ENCODE measurements around the gene ESYT3. TPM values are rescaled to one million over a fixed set of nuclear protein-coding genes. Genes with fewer than 3 reads are reported as not detected.
"Not testable (repeated sequence)": the region's sequence is repeated elsewhere in the genome, so short reads cannot be mapped to it uniquely, and the experiment has no call there.

The ESYT3 gene
- total RNA-seq, 1 donor from 2014 or later = 5.1 TPM

DNA sequence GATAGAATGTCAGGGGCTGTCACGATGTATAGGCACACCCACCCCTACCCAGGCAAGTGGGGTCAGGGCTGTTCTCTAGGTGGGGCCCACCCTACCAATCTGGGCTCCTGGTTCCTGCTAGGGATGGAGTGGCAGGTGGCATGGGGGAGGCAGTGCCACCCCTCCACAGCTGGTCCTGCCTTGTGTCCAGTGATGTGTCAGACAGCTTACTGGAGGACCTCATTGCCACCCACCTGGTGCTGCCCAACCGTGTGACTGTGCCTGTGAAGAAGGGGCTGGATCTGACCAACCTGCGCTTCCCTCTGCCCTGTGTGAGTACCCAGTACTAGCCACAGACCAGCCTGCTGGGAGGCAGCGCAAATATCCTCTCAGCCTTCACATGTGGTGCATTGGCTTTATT is 27.5 kb downstream of the ESYT3 start:
- DNase-seq (ENCODE audit: low spot score) = no peak

DNA sequence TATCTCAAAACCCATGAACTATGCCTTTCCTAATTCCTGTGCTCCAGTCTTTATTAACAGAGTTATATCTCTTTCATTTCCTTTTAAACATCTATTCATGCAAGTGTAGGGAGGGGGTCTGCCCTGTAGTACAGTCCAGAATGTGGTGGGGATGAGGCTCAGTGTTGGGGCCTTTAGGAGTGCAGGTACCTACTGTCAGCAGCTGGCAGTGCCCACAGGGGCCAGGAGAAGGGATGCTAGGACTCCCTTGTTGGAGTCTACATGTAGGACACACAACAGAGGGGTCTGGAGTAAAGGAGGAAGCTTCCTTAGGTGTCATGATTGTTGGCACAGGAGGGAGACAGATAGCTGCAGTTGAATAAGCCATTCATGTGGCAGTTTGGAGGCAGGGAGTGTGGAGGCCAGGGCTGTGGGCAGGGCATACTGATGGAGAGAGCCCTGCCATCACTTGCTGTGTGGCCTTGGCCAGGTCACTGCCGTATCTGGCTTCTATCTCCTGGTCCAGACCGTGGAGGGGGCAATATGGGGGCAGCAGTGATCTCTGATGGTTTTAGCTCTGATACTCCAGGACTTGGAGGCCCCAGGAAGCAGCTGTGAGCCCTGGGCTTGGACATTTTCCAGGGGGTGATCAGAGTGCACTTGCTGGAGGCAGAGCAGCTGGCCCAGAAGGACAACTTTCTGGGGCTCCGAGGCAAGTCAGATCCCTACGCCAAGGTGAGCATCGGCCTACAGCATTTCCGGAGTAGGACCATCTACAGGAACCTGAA is 29.5 kb downstream of the ESYT3 start:
- no peak for DNase-seq (ENCODE audit: low spot score)

DNA sequence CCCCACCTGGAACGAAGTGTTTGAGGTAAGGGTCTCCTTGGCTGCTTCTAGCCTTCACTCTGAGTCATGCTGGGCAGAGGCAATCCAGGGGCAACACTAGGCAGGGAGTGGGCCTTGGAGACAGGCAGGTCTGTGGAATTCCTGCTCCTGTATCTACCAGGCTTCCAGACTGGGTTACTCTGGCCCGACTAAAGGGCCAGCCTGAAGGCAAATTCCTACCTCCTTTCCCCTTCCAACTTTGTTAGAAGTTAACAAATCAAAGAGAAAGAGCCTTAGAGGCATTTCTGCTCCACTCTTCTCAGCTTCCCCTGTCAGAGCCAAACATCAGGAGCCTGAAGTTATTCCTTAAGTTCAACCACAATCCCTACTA is 30.1 kb downstream of the ESYT3 start:
- DNase-seq (ENCODE audit: low spot score) = no peak

DNA sequence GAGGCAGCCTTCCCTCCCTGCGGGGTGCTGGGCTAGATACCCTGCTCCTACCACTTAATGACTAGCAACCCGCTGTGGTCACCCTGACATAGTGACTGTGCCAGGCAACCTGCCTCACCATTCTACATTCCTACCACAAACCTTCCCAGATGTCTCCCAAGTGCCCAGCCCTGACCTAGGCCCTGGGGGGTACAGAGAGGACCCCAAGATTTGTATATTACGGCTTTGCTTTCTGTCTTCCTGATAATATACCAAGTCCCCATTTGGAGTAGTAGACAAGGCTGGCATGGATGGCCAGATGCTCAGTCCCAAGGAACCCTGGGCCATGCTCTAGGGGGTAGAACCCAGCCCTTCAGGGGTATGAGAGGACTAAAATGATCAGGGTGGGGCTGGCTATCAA is 31.0 kb downstream of the ESYT3 start:
- no peak for DNase-seq (ENCODE audit: low spot score)

DNA sequence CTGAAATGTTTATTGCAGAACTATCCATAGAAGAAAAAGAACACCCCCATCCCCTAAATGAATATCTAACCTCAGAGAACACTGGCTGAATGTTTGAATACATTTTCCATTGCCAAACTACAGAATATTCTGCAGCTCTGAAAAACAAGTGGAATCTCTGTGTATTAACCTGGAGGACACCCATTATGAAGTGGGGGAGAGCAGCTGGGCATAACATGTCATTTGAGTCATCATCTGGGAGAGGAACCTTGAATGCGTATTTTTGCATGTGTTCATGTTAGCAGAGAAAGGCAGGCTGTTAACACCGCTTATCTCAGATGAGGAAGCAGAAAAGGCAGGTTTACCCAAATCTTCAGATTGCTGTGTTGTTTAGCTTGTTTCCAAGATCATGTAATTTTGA is 31.5 kb downstream of the ESYT3 start:
- no peak for DNase-seq (ENCODE audit: low spot score)

DNA sequence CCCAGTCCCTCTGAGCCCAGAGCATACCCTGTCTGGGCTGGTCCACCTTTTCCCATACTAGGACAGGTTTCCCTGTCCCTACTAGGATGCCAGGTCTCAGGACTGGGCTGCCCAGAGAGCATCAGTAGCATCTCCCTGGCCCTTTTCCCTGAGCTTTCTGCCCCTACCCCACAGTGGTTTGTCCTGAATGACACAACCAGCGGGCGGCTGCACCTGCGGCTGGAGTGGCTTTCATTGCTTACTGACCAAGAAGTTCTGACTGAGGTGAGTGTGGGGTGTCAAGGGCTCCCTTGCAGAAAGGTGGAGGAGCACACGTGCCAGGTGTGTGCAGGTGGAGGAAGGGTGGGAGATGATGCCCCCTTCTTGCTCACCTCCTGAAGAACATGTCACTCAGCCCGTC is 33.5 kb downstream of the ESYT3 start:
- DNase-seq (ENCODE audit: low spot score) = no peak

DNA sequence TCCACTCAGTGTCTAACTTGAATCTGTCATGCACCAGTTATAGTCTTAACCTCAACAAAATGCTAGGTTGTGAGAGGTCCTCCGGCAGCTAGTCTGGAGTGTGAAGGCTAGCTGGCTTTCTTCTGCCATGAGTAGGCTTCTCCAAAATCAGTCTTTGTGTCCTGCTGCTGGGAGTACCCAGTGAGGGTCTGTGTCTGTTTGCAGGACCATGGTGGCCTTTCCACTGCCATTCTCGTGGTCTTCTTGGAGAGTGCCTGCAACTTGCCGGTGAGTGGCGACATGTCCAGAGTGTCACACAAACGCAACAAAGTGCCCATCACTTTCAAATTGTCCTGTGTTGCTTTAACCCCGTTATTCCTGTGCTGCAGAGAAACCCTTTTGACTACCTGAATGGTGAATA is 34.0 kb downstream of the ESYT3 start:
- no peak for DNase-seq (ENCODE audit: low spot score)

DNA sequence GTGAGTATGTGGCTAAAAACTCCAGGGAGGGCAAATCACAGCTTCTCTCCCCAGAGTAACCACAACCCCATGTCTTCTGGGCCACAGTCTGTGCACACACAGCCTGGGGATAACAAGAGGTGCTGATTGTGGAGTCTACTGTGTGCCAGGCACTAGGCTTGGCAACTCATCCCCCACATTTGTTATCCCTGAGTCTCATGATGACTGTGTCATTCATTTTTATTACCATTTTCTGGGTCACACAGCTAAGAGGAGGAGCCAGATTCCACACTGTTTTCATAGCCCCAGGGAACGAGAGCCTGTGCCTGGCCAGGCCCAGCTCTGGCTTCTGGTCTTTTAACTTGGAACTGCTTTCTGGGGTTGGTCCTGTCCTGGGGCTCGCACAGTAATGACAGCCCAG is 34.5 kb downstream of the ESYT3 start:
- no peak for DNase-seq (ENCODE audit: low spot score)

DNA sequence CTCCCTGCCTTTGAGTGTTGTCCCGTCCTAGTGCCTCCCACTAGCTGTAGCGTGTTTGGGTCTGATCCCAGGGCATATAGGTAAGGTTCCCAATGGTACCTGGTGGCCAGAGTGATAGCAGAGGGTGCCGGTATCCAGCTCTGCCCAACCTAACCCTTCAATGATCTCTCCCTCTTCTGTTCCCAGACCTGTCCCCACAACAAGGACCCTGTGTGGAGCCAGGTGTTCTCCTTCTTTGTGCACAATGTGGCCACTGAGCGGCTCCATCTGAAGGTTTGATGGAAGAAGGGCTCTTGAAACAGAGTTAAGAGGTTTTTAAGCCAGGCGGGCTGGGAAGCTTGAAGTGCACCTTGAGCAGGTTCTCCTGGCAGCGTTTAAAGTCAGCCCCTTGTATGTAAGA is 35.5 kb downstream of the ESYT3 start:
- no peak for DNase-seq (ENCODE audit: low spot score)

DNA sequence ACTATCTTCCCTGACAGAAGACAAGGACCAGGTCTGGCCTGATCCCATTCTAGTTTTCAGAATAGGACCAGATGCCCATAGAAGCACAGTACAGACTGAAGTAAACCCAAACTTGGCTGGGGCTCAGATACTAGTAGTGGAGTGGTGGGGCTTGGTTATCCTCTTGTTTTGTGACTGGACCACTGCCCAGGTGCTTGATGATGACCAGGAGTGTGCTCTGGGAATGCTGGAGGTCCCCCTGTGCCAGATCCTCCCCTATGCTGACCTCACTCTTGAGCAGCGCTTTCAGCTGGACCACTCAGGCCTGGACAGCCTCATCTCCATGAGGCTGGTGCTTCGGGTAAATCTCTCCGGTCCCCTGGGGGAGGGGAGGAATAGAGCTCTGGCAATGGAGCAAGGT is 36.3 kb downstream of the ESYT3 start:
- DNase-seq (ENCODE audit: low spot score) = peak; percentile 75

DNA sequence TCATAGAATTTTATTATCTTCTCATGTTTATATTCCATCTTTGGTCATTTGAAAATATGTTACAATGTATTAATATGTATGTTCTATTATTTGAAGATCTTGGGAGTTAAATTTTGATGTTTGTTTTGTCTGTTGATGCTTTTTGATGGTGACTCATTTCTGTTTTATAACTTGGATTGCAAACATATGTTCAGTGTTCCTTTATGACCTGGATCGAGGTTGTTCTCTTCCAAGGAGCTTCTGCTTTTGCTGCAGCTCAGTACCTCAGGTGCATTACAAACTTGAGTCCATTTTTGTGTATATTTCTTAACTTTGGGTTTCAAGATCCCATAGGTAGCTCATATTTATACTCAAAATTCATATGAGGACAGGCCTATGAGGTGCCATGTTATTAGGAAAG is 37.1 kb downstream of the ESYT3 start:
- no peak for DNase-seq (ENCODE audit: low spot score)

DNA sequence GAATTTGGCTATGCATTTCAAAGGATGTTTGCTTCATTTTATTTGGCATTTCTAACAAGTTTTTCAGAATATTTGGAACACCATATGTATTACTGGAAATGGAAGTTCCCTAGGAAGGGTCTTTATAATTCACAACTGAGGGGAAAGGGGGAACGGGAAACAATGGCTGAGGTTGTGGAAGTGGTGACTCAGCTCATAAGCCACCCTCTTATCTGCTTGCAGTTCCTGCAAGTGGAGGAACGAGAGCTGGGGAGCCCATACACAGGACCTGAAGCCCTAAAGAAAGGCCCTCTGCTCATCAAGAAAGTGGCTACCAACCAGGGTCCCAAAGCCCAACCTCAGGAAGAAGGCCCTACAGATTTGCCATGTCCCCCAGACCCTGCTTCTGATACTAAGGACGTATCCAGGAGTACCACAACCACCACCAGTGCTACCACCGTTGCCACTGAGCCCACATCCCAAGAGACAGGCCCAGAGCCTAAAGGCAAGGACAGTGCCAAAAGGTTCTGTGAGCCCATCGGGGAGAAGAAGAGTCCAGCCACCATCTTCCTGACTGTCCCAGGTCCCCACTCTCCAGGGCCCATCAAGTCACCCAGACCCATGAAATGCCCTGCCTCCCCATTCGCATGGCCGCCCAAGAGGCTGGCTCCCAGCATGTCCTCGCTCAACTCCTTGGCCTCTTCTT is 37.9 kb downstream of the ESYT3 start:
- DNase-seq (ENCODE audit: low spot score) = no peak

DNA sequence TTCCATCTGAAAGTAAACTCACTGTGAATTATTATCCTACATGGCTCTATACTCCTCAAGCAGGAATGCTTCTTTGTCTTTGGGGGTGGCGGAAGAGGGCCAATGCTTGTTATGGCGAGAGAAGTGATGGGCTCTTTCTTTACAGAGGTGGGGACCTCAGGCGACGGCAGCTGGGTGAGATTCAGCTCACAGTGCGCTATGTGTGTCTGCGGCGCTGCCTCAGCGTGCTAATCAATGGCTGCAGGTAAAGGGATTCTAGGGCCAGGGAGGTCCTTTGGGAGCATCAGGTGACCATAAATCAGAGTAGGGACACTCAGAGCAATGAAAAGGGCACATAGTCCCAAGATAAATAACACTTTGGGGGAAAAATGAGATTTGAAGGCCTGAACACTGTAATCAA is 39.0 kb downstream of the ESYT3 start:
- DNase-seq (ENCODE audit: low spot score) = no peak

DNA sequence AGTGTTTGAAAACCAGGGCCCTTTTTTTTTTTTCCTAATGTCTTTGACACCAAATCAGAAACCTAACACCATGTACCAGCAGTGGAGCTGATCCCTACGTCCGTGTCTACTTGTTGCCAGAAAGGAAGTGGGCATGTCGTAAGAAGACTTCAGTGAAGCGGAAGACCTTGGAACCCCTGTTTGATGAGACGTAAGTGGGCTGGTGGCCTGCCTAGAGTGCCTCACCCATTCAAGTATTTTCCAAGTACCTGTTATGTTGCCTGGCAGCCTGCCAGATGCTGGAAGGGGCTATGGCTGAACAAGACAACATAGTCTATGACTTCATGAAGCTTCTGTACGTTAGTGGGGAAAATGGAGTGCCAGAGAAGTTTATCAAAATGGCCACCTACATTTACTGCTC is 39.7 kb downstream of the ESYT3 start:
- DNase-seq (ENCODE audit: low spot score) = no peak

DNA sequence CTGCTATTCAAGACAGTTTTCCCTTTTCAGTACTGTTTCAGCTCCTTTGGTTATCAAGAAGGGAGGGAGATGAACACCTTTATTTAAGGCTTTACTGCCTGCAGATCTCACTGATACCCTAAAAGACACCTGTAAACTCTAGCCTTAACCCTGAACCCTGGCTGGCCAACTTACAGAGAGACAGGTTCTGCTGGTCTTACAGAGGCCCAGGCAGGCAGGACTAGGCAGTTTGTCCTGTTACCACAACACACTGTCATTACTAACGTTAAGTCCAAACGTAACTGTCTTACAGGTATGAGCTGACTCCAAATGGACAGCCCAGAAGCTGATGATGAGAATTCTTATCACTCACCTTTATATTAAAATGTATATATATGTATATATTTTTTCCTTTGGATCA is 42.1 kb downstream of the ESYT3 start:
- DNase-seq (ENCODE audit: low spot score) = no peak

DNA sequence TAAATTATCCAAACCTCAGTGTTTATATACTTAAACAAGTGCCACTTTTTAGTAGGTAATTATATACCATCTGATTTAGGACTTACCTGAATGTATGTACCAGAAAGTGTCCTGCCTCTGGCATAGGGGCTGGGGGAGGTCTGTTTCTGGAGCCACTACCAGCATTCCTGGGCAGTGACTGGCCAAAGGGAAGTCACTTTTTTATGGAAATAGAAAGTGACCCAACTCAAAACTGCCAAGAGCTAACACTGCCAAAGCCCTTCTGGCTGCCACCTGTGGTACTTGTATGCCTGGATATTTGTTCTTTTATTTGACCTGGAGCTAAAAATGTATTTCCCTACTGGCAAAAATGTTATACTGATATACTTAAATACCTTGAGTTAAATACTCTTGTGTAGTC is 42.7 kb downstream of the ESYT3 start:
- DNase-seq (ENCODE audit: low spot score) = no peak

DNA sequence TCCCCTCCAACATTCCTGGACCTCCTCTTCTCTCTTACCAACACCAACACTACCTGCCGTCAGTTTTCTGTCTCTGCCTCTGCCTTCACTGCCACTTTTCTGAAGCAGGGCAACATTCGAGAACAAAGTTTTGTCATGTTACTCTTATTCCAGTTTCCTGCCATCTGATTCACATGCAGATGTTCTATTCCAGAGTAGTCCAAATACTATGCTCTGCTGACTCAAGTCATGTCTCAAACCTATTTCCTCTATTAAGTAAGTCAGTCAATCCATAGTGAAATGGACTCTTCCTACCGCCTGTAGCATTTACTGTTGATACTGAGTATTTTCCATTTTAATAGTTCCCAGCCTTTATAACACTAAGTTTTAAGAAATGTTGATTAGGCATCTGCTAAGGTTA is 43.4 kb downstream of the ESYT3 start:
- DNase-seq (ENCODE audit: low spot score) = no peak

DNA sequence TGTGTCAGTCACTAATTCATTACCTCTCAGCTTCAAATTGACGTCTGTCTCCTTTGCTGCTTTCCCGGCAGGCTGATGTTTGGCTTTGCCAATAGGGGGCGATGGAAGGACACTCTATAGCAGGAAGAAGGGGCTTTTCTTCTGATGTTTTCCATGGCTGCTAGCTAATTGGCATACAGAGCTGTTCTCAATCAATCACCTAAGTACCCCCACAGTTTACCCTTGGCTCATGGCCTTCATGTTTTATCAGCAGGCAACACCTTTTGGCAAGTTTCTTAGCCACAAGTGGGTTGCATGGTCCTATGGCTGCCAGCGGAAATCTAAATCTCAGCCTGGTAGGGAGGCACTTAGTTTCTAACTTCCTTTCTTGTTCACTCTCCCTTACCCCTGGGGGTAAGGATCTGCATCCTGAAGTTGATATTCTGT is 45.0 kb downstream of the ESYT3 start:
- DNase-seq (ENCODE audit: low spot score) = no peak

DNA sequence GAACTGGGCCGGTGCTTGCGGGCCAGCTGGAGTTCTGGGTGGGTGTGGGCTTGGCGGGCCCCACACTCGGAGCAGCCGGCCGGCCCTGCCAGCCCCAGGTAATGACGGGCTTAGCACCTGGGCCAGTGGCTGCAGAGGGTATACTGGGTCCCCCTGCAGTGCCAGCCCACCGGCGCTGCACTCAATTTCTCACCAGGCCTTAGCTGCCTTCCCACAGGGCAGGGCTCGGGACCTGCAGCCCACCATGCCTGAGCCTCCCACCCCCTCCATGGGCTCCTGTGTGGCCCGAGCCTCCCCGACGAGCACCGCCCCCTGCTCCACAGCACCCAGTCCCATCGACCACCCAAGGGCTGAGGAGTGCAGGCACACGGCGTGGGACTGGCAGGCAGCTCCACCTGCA is 50.3 kb downstream of the ESYT3 start:
- not testable (repeated sequence) for DNase-seq (ENCODE audit: low spot score)

DNA sequence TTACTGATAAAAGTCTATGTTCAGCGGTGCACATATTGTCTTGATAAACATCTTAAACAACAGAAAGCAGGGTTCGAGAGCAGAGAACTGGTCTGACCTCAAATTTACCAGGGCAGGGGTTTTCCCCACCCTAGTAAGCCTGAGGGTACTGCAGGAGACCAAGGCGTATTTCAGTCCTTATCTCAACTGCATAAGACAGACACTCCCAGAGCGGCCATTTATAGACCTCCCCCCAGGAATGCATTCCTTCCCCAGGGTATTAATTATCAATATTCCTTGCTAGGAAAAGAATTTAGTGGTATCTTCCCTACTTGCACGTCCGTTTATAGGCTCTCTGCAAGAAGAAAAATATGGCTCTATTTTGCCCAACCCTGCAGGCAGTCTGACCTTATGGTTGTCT is 52.2 kb downstream of the ESYT3 start:
- not testable (repeated sequence) for DNase-seq (ENCODE audit: low spot score)

DNA sequence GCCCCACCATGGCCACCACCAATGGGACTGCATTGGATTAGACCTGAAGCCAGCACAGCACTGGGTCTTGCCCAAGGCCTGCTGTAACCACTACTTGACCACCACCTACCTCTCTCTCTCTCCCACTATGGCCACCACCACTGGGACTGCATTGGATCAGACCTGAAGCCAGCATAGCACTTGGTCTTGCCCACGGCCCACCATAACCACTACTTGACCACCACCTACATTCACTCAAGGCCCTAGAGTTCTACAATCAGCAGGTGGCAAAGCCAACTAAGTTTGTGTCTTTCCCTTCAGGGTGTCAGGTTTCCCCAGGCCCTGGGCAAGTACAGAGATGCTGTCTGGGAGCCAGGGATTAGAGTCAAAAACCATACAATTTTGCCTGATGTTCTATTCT is 57.6 kb downstream of the ESYT3 start:
- no peak for DNase-seq (ENCODE audit: low spot score)

DNA sequence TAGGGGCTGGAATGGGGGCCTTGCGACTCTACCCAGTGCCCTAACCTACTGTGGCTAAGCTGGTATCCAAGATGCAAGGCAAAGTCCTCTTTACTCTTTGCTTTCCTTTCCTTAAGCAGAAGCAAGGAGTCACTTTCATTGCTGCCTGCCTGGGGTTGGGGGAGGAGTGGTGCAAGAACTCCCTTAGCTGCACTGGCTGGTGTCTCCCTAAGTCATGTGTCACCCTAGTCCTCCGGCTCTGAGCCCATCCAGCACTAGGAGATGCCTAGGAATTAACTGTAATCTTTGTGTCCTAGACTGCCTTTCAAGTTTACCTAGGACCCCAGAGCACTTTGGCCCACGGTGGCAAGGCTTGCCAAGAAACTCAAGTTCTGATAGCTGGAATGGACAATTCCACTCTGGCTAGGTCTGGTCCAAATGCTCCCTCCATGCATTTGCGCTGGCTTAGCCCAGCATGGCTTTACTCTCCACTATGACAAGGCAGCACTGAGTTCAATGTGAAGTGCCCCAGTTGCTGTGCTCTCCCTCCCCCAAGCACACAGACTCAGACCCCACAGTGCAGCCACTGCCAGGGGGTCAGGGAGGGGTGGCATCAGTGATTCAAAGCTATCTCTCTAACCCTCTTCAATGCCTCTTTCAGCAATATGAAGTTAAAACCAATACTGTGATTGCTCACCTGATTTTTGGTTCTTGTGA is 58.7 kb downstream of the ESYT3 start:
- DNase-seq (ENCODE audit: low spot score) = no peak
